ENCODE measurements around the gene GRAMD2A.

GRAMD2A gene

GRCh38 chr15:72136170-72137051, 61.2 kb downstream of the GRAMD2A start:
- DNase-seq (ENCODE audit: low read depth, low spot score) = no peak

DNA sequence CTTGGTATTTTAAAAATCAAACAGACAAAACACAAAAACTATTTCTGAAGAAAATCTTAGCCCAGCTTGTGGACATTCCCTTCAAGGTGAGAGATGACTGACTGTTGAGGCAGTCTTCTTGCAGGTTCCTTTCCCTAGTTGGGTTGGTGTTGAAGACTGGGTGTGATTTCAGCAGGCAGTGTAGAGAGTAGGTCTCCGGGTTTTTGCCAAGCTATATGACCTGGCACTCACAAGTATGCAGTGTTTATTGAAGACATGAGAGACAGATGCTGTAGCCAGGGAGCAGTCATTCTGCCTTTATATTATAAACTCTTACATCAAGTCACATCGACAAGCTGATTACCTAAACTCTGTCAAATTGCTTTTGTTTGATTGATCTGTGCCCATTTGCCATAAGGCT, 61.9 kb downstream of the GRAMD2A start:
- no peak for DNase-seq (ENCODE audit: low read depth, low spot score)

DNA sequence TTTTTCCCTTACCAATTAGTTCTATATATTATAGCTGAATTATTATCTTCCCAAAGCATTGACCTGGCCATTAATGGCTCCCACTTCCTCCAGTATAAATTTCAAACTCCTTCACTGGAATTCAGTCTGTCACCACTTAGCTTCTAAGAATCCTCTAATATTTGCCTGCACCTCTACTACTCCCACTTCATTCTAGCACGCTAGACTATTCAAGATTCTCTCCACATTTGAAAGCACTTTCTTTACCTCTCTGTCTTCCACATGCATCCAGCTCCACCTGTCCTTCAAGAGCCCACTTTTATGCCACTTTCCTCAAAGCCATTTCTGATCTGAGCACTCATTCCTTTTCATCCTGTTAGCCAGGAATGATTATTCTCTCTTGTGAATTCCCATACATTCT, 64.4 kb downstream of the GRAMD2A start:
- no peak for DNase-seq (ENCODE audit: low read depth, low spot score)

GRCh38 chr15:72131922-72132321, 65.7 kb downstream of the GRAMD2A start:
- DNase-seq (ENCODE audit: low read depth, low spot score) = no peak

- DNase-seq (ENCODE audit: low read depth, low spot score) = no peak
Observed at GRCh38 chr15:72130272-72130671, 67.3 kb downstream of the GRAMD2A start.

DNA sequence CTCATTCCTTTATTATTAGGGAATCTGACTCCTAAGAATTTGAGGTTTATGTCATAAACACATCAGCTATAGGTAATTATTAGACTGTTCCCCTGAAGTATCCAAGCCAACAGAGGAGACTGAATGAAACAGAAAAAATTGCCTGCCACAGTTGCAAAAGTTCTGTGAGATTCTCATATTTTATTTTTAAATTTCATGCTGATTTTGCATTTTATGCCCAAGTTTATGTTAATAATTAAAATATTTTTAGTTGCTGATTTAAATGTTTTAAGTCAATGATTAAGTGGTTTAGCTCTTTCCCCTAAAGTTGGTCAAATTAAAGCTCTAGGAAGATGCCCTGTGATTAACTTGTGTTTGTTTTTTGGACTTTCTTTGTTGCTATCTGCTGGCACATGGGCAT, 69.2 kb downstream of the GRAMD2A start:
- DNase-seq (ENCODE audit: low read depth, low spot score) = no peak

DNA sequence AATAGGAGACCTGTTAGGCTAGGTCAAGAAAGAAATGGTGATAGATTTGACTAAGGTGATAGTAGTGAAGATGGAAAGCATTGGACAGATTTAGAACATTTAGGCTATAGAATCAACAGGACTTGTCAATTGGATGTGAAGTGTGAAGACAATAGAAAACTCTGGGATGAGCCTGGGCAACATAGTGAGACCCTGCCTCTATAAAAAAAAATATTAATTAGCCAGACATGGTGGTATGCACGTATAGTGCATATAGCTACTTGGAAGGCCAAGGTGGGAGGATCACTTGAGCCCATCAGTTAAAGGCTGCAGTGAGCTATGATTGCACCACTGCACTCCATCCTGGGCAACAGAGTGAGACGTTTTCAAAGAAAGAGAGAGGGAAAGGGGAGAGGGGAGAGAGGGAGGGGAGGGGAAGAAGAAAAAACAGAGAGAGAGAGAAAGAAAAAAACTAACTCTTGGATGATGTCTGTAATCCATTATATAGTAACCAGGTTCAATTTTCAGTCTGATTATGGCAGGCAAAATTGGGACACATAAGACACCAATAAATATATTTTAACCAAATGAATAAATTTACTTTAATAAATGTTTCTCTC, 69.8 kb downstream of the GRAMD2A start:
- DNase-seq (ENCODE audit: low read depth, low spot score) = no peak

DNA sequence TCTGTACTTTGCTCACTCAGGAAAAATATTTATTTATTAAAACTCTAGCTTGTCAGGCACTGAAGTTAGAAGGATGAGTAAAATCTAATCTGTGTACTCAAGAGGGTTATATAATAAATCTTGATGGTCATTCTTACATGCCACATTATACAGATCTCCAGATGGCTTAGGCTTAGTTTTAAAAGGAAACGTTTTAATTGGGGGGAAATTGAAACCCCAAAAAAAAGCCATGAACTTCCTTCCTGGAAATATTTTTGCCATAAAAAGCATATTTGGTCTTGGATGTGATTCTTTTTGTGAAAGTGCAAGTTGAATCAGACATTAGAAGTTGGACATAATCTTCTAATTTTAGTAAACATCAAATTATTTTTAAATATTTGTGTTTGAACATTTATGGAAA, 73.4 kb downstream of the GRAMD2A start:
- no peak for DNase-seq (ENCODE audit: low read depth, low spot score)

DNA sequence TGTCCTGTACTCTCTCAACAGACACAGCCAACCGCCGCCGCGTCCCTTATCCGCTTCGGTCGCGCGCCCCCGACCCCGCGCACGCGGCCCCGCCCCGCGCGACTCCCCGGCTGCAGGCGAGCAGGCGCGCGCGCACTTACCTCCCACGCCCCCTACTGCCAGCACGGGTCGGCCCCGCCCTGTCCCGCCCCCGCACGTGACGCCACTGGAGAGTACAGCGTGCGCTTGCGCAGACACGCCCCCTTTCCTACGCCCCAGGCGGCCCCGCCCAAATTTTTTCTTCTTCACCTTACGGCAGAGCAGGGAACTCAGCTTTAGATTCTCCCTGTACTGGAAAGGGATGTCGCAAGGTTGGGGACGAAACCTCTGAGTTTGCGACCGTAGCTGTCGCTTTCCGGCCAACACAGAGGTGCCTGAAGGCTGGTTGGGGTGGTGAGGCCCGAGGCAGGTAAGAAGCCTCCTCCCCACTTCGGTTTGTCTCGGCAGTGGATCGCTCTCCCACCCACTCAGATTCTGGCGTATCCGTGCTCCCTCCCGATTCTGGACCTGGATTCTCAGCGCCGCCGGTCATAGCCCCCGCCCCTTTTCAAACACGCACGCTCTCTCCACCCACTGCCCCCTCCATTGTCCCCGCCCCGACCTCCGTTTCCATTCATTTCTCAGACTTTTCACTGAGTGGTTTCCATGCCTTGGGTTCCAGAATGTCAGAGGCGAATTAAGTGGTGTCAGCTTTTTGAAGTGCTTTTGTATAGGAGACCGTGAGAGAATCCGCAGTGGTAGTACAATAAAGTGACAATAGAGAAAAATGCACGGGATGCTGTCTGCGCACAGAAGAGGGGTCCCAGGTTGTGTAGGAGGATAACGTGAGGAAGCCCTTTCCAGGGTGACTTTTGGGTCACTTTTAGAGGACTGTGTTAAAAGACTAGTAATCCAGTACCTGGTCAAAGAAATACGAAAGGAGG, 79.3 kb downstream of the GRAMD2A start, which contains the start of the genes MYO9A and SENP8:
TSS of gene MYO9A (minus strand) at position 134 of the 962 bp plus-strand sequence. CDS start 71,587 bp downstream, outside the sequence.
TSS of gene SENP8 (plus strand) at position 387 of the 962 bp plus-strand sequence. CDS start 21,221 bp downstream, outside the sequence.
- DNase-seq (ENCODE audit: low read depth, low spot score) = peak; percentile 95

GRCh38 chr15:72117486-72118016, 80.0 kb downstream of the GRAMD2A start:
- peak; percentile 12 for DNase-seq (ENCODE audit: low read depth, low spot score)

DNA sequence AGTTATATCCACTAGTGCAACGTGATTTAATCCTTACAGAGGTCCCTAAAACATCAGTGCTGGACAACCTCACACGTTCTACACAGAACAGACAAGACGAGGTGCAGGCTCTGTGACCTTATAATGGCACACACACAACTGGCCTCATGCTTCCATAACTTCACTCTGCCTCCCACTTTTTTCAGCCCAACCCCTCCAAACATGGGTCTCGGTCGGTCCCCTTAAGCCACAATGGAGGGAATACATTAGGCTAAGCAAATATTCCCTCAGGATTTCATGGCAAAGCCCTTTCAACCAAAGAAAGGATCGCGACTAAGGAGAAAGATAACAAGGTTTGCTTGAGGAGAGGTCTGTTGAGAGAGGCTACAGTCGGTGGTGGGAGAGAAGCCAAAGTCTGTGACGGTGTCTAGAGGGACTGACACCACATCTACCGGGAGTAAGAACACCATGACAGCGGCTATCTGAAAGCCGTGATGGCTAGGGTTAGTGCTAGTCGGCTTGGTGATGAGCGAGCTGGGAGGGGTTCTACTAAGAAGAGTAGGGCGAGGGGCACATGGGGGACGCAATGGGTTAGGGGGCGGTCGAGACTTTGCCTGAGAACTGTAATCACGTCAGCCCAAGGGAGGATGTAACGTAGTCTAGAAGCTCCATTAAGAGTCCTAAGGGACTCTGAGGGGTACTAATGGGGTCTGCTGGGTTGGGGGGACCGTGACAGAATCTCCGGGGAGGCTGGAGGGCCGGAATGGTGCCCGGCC, 80.7 kb downstream of the GRAMD2A start:
- DNase-seq (ENCODE audit: low read depth, low spot score) = peak; percentile 5

GRCh38 chr15:72113347-72114031, 84.1 kb downstream of the GRAMD2A start:
- no peak for DNase-seq (ENCODE audit: low read depth, low spot score)

DNA sequence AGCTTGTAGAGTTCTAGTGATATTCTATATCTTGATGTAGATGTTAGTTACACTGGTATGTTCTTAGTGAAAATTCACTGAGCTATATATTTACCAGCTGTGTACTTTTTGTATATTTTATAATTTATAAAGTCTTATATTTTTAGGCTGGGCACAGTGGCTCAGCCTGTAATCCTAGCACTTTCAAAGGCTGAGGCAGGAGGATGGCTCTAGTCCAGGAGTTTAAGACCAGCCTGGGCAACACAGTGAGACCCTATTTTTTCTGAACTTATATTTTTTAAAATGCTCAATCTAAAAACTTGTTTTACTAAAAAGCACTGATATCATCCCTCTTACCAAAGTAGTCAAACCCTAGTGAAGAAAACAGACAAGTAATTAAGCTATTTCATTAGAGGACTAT, 84.8 kb downstream of the GRAMD2A start:
- DNase-seq (ENCODE audit: low read depth, low spot score) = no peak

- DNase-seq (ENCODE audit: low read depth, low spot score) = no peak
Observed at GRCh38 chr15:72112116-72112515, 85.5 kb downstream of the GRAMD2A start.

- DNase-seq (ENCODE audit: low read depth, low spot score) = no peak
Observed at GRCh38 chr15:72110355-72110754, 87.2 kb downstream of the GRAMD2A start.
